Femur (tissue), 1 donor: ENCODE measurements around the gene DDX25.
"Not testable (repeated sequence)": the region's sequence is repeated elsewhere in the genome, so short reads cannot be mapped to it uniquely, and the experiment has no call there.

Source experiments
- DNase-seq: peaks from one replicate; pipeline ENCODE4 v3.0.0-alpha.2; 2017

DDX25 gene

DNA sequence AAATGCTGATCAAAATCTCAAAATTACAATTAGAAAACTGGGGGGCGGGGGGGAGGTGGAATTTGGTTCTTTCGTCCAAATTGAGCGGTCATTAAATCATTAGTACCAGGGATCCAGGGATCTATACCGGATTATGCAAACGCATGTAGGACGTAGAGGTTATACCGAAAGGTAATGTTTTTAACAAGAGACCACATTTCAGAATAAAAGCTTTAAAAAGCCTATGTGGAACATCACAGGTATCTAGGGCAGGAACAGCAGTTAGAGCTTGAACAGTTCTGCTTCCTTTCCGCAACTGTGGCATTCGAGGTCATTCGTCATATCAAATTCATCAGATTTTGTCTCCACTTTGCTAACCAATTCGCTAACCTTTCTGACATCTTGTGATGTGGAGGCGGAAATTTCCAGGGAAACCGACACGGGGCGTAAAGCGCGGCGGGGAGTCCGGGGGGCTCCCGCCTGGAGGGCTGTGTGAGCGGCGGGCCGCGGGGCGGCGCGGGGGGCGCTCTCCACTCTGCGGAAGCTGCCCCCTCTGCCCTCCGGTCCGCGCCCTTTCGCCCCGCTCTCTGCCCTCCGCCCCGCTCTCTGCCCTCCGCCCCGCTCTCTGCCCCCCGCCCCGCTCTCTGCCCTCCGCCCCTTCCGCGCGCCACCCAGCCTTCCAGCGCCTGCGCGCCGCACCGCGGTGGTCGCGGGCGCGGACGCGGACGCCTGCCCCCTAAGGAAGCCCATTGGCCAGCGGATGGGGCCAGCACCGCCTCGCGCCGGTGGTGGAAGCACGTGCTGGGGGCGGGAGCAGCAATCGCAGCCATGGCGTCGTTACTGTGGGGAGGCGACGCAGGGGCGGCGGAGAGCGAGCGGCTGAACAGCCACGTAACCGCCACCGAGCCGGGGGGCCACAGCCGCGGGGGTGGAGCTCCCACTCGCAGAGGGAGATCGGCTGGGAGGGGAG lies at the start of gene DDX25:
Gene DDX25, plus strand, starts transcription at position 798 of the 949 bp plus-strand sequence. Its CDS starts 10 bp downstream, at position 808.
- peak; percentile 46 for DNase-seq

DNA sequence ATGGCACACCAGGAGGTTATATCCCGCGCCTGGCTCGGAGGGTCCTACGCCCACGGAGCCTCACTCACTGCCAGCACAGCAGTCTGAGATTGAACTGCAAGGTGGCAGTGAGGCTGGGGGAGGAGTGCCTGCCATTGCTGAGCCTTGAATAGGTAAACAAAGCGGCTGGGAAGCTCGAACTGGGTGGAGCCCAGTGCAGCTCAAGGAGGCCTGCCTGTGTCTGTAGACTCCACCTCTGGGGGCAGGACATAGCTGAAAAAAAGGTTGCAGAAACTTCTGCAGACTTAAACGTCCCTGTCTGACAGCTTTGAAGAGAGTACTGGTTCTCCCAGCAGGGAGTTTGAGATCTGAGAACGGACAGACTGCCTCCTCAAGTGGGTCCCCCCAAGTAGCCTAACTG lies 46.6 kb upstream of the DDX25 start:
- DNase-seq = not testable (repeated sequence)

DNA sequence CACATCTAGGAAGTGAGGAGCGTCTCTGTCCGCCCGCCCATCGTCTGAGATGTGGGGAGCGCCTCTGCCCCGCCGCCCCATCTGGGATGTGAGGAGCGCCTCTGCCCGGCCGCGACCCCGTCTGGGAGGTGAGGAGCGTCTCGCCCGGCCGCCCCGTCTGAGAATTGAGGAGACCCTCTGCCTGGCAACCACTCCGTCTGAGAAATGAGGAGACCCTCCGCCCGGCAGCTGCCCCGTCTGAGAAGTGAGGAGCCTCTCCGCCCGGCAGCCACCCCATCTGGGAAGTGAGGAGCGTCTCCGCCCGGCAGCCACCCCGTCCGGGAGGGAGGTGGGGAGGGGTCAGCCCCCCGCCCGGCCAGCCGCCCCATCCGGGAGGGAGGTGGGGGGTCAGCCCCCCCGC lies 41.5 kb upstream of the DDX25 start:
- not testable (repeated sequence) for DNase-seq

DNA sequence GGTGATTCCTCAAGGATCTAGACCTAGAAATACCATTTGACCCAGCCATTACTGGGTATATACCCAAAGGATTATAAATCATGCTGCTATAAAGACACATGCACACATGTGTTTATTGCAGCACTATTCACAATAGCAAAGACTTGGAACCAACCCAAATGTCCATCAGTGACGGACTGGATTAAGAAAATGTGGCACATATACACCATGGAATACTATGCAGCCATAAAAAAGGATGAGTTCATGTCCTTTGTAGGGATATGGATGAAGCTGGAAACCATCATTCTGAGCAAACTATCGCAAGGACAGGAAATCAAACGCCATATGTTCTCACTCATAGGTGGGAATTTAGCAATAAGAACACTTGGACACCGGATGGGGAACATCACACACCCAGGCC lies 39.0 kb upstream of the DDX25 start:
- DNase-seq = not testable (repeated sequence)

DNA sequence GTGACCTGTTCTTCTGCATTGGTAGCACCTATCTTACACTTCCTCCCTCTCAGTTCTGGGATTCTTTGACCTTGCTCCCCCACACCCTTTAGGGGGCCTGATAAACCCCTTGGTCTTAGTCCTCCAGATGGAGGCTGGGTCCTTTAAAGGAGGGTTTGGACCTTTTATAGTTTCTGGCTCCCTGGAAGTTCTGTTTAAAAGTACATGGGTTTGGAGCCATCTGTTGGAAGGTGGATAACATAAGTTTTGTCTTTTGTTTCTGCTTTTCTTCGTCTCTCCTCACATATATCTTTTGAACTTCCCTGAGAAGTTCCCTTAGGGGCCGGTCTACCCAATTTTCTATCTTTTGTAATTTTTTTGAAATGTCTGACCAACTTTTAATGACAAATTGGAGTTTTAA lies 34.8 kb upstream of the DDX25 start:
- DNase-seq = no peak

DNA sequence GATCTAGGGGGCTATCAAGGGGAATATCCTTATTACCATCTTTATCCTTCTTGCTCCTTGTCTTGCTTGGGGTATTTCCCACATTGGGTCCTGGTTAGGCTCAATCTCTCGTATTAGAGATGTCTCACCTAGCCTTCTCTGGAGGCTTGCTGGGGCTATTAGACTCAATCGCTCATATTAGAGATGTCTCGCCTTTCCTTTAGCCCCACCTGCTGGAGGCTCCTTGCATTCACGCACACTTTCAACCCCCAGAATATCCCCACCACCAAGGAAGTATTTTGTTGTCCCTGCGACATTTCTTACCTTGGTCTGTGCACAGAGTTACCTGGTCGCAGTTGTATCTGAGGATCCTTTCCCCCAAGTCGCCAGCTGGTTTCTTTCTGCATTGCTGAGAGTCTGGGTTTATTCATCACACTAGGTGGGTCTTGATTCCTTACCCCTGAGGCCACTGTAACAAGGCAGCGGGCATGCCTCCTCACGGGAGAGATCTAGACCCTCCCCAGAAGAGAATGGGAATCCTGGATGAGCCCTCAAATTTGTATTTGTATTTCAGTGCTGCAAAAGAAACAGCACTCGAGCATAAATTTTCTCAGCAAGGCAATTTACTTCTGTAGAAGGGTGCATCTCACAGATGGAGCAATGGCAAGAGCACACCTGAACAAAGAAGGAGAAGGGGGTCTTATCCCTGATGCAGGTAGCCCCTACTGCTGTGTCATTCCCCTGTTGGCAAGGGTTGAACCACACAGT lies 32.7 kb upstream of the DDX25 start:
- DNase-seq = no peak

DNA sequence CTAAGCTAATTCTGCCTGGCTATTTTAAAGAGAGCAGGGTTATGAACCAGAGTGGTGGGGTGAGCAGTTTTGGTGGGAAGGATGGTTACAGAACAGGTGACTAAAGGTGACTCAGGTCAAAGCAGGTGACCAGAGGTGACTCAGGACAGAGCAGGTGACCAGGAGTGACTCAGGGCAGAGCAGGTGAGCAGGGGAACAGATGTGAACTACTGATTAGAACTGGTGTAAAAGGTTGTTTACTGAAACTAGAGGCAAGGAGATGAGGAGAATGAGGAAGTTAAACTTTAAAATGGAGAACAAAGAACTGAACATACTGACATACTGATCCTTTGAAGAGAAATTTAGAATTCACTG lies 32.2 kb upstream of the DDX25 start:
- DNase-seq = no peak

DNA sequence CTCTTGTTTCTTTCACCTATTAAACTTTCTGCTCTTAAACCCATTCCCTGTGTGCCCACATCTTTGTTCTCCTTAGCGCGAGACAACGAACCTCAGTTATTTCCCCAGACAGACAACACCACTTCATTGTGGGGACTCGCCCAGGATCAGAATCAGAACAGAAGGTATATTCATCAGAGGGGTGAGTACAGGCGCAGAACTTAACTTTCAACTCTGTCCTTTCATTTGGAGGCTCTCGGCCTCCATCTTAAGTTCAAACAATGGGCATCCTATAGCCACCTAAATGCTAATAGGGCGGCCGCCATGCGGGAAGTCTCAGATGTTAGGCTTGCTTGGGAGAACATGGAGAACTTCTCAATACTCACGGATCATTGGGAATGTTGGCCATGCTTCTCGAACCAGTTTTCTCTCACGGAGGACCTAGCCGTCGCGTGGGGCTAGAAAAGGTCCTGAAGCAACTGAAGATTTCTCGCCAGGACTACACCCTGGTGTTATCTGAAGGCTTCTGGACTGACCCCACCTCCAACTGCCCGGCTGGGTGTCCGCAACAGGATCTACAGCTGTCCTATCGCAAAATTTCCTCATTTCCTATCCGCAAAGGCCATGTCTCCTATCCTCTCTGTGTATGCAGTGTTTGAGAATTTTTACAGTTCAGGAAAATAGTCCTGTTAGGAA lies 30.3 kb upstream of the DDX25 start:
- no peak for DNase-seq

DNA sequence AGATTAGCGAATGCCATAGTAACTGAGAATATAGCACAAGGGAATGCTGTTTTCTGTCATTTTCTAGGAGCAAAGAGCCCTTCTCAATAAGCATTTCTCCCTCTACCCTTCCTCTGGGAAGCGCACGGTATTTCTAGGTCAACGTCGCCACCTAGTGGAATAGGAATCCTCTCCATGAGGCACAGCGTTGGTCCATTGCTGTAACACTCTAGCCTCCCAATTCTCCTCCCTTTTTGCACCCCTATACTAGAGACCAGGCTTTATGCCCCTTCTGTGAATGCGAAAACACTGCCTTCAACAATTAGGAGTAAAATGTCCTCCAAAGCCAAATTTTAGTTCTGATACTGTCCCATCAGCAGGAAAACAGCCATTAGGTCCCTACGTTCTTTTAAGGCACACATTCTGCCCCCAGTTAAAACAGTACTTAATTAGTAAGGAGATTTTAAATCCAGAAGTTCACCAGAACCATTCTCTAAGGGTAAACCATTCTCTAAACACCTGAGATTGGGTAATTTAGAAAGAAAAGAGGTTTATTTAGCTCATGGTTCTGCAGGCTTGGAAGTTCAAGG lies 29.7 kb upstream of the DDX25 start:
- peak; percentile 57 for DNase-seq

DNA sequence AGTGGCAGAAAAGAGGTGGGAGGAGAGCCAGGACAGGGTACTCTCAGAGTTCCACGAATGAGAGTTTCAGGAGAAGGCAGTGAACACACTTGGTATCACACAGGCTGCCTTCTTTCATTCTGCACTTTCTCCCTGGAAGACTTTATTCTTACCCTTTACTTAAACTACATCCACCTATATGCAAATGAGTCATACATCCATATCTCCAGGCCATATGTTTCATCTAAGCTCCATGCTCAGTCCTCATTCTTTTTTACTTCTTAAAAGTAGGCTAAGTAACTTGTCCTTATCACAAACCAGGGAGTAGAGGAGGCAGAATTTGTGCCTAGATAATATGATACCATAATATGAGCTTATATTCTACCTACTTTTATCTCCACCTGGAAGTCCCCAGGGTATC lies 23.0 kb upstream of the DDX25 start:
- DNase-seq = no peak

DNA sequence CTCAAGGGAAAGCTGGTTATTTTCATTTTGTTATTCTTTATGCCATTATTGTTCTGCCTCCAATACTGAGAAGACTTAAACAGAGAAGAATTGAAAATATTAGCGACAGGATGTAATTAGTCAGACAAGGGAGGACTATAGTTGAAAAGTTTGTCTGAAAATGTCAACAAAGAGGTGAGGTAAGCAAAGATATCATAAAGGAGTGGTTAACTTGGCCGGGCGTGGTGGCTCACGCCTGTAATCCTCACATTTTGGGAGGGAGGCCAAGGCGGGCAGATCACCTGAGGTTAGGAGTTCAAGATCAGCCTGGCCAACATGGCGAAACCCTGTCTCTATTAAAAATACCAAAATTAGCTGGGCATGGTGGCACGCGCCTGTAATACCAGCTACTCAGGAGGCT lies 20.9 kb upstream of the DDX25 start:
- DNase-seq = no peak

DNA sequence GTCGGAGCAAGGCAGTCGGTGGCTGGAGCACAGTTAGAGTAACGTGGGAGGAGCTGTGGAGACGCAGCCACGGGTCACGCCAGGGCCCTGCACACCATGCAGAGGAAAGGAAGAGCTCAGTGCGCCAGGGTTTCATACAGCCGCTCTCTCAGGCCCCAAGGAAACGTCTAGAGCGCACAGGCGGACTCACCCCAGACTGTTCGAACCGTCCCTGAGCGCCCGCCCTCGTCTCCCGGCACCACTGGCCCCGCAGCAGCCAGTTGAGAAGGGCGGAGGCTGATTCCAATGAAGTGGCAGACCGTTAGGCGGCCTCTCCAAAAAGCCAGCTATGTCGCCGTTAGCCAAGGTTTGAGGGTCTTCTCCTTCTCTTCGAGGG lies 17.3 kb upstream of the DDX25 start:
- peak; percentile 55 for DNase-seq

DNA sequence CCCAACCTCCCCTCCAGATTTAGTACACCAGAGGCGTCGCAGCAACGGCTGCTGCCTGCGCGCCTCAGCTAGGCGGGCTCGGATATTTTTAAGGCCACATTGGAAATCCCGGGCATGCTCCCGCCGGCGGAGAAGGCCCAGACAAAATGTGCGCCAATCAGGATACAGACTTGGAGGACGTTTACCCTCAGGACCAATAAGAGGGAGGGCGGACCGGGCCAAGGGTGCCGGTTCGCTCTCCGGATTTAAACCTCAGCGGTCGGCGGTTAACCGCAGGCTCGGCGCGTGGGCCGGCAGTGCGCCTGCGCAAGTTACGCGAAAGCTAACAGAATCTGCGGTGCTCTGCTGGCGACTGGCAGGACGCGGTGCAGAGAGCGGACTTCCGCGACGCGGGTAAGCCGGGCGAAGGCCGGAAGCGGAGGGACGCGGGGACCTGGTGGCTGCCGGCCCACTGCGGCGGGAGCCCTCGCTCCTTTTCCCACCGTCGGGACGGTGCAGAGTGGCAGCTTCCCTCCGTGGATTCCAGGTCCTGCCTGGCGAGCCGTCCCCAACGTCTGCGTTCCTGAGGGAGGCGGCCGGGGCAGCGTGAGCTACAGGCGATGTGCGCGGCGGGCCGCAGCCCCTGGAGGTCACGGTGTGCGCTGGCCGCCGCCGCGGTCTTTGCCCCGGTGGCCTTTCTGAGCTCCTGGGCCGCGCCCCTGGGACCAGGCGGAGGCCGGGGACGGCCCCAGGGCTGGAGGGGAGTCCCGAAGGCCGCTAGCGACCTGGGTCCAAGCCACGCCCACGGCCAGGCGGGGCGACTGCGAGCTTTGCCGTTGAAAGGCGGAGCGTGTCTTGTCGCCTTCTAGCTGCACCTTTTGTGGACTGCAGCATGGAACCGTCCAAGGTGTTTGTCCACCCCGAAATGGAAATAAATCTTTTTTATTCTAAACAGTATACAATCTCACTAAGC lies 16.7 kb upstream of the DDX25 start, which contains the start of gene HYLS1:
Gene HYLS1, plus strand, starts transcription at position 296 of the 952 bp plus-strand sequence. CDS start 11,701 bp downstream, outside the sequence.
- DNase-seq = peak; percentile 96

DNA sequence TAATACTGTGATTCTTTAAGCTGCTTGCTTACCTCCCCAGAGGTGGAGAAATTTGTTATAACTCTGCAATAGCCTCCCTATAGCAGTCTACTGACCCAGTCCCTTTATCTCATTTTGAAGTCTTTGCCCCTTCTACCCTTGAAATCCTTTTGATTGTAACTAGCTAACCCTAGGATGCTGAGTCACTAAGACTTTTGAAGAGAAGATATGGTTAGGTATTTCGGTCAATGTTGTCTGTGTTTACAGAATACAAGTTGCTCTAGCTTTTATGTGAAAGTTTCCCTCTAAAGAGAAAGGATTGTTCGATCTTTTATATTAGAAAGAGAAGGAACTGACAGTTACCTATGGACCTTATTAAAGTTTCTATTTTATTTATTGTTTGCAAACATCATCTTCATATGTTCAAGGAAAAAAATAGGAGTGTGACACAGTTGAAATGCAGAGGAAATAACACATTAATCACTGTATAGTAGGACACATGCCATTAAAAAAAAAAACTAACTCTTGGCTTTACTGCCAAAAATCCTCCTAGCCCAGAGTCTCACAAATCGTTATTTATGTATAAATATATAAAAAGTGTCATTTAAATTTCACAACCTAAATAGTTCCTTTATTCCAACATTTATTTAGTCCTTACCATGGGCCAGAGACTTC lies 13.7 kb upstream of the DDX25 start:
- no peak for DNase-seq

DNA sequence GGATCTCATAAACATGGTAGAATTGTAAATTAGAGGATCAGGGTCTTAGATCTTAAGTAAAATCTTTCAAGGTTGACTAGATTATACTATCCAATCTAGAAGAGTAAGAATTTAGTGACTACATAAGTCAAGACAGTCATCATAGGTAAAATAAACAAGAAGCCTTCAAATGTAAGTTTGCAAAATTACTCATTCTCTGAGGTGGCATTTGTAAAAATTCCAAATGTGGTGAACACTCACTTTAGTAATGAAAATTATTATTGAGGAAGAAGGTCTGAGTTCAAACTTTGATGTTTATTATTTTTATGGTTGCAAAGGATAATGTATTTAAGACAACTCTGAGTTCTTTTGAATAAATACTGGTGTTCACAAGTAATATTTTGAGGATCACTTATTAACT lies 12.2 kb upstream of the DDX25 start:
- no peak for DNase-seq

DNA sequence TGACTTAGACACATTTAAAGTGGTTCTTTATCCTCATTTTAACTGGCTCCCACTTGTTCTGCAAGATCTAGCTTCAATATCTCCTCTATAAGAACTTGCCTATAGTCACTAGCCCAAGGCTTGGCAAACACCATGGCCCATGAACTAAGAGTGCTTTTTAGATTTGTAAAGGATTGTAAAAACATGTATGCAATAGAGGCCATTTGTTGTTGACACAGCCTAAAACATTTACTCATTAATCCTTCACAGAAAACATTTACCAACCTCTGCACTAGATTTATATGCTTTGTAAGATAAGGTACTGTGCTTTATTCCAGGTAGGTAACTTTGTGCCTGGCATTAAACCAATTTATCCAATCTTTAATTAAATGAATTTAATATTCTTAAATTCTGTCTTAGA lies 11.3 kb upstream of the DDX25 start:
- DNase-seq = no peak

DNA sequence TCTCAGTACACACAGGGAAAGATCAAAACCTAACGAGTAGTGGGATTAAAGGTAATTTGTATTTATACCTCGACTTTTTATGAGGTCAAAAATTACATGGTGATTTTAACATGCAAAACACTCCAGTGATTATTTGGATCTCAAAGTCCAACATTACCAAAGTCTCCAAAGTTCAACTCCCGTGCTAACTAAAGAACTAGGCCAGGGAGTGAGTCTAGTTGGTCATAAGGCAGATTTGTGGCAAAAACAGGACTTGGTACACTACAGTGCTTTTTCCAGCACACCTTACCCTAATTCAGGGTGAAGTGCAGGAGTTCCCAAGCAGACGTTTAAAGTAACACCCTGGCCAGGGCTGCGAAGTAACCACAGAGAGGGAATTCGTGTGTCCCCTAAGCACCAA lies 2.4 kb upstream of the DDX25 start:
- no peak for DNase-seq

DNA sequence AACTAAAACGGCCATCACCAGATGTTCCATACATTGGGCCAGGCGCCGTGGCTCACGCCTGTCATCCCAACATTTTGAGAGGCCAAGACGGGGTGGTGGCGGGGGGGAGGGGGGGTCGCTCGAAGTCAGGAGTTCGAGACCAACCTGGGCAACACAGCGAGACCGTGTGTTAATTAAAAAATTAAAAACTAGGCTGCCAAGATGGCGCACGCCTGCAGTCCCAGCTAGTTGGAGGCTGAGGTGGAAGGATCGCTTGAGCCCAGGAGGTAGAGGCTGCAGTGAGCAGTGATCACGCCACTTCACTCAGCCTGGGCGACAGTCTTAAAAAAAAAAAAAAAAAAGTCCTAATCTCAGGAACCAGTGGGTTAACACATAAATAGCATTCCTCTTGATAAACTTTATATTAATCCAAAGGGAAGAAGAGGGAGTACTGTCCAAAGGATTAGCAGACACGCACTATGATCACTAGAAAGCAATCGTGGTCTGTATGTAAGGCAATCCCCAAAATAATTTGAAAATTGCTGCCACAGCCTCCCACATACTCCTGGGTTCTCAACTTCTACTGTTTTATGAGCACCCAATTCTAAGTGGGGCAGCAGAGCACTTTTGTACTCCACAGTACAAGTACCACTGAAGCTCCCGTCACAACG lies 1.9 kb upstream of the DDX25 start:
- no peak for DNase-seq

DNA sequence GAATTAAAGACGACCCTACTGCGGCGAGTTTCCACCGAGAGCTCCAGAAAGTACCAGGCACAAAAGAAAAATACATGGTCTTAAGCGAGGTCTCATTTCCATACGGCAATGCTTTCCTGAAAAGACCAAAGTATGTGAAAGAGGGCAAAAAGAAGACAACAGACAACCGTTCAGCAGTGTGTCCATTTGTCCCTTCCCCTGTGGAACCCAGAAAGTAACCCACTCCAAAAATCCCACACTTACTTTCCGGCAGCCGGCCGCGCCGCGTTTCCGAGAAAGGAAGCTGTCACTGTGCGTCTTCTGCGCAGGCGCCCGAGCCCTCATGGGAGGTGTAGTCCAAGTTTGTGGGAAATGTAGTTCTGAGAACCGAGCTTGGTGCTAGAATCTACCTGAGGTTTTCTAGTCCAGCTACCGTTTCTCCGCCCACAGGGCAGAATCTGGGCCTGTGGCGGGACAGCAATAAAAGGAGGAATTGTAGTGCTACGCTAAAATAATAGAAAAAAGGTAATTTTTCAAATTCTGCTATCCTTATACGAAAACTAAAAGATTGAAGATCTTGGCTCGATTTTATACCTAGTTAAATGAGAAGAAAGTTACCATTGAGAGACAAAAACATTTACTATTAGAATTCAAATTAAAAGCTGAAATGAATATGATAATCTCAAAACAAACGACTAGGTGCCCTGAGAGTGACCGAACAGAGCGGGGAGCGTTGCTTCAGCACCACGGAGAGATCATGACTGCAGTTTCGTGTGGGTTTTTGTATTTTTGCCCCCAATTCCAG lies 1.2 kb upstream of the DDX25 start, which contains the start of gene PUS3:
Gene PUS3, minus strand, starts transcription at position 280 of the 784 bp plus-strand sequence. CDS start 6,922 bp downstream, outside the sequence.
- peak; percentile 95 for DNase-seq

DNA sequence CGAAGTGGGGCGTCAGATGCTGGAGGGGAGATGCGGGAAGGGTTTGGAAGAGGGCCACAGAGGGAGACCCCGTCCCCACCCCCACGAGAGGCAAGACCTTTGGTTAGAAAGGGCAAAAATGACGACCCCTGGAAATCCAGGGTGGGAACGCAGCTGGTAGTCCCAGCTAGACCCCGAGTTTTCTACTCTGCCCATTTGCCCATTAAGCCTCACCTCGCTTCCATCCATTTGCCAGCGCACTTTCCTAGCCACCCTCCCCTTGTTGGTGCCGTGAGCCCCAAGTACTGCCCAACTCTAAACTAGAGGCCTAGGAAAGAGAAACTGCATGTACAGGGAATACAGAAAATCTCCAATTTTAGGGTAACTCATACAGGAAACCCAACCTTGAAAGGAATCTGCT lies 370 bp downstream of the DDX25 start:
- no peak for DNase-seq
